HCT116 (cell line): ENCODE measurements around the gene PRKN. TPM values are rescaled to one million over a fixed set of nuclear protein-coding genes. Genes with fewer than 3 reads are reported as not detected.

ENCODE experiments used
- ATAC-seq: fragments of 200-7000 bp; cut with Tn5 transposase; 2 replicates; pipeline ENCODE4 v1.9.1; 2020; ENCODE audit warnings: mild to moderate bottlenecking, moderate library complexity
- BruUV-seq: library from RNA; stranded (reverse); fragments of 400-500 nt; replicated peaks from 2 replicates; lab custom pipeline; 2021; lab: Mats Ljungman, UMichigan
- CTCF ChIA-PET: fragments of 300-600 bp; sonication (Branson Sonifier 250); formaldehyde crosslinking; loops from one replicate; lab custom pipeline; 2021; ENCODE audit warnings: antibody characterized with exemption; lab: Charles Lee
- POLR2A ChIA-PET: fragments of 300-600, 350-600 bp; sonication (Branson Sonifier 250); formaldehyde crosslinking; loops from one replicate; lab custom pipeline; 2021; ENCODE audit warnings: antibody characterized with exemption; lab: Charles Lee
- RAD21 ChIA-PET, 2 experiments: fragments of 300-600 bp; sonication (Branson Sonifier 250); formaldehyde crosslinking; loops; one replicate each; lab custom pipeline; 2023; ENCODE audit warnings: low total read pairs in 2 of 2; ENCODE audit not compliant: uncharacterized antibody in 2 of 2, unreplicated experiment in 2 of 2, low non-redundant PET in 1 of 2; lab: Charles Lee
- DNase-seq: peaks from one replicate; pipeline ENCODE4 v3.0.0-alpha.2; 2010; ENCODE audit warnings: low read depth, low spot score
- H2AFZ ChIP-seq: fragments of 200-600 bp; shearing (Covaris generic), sonication (generic); 2 replicates; pipeline ENCODE4 v1.6.1; 2017; ENCODE audit warnings: low read depth, mixed run types, mixed read lengths, antibody characterized with exemption, low read length; ENCODE audit not compliant: poor library complexity, severe bottlenecking
- H3K27ac ChIP-seq: 2 replicates; pipeline ENCODE4 v1.5.1; 2012; ENCODE audit warnings: low read depth, low read length
- H3K27me3 ChIP-seq: fragments of 200-600 bp; sonication (generic); 2 replicates; pipeline ENCODE4 v1.6.1; 2016; ENCODE audit warnings: mixed run types, low read length, mixed read lengths; ENCODE audit not compliant: insufficient read depth
- H3K36me3 ChIP-seq, 2 experiments: fragments of 200-500 bp in 1 of 2; fragments of 200-600 bp in 1 of 2; sonication (Bioruptor generic) in 1 of 2; sonication (generic) in 1 of 2; 2 replicates each; pipeline versions ENCODE4 v1.5.1 to v1.6.1; 2014 to 2016; ENCODE audit warnings: low read length in 2 of 2, inconsistent platforms in 1 of 2, mixed read lengths in 1 of 2, mixed run types in 1 of 2; ENCODE audit not compliant: insufficient read depth in 2 of 2, control insufficient read depth in 1 of 2
- H3K4me1 ChIP-seq, 2 experiments: fragments of 200-600 bp in 1 of 2; sonication (generic) in 1 of 2; 2 replicates each; pipeline versions ENCODE4 v1.5.1 to v1.6.1; 2012 to 2017; ENCODE audit warnings: low read length in 2 of 2, inconsistent platforms in 1 of 2, mild to moderate bottlenecking in 1 of 2, mixed read lengths in 1 of 2, mixed run types in 1 of 2, moderate library complexity in 1 of 2; ENCODE audit not compliant: insufficient read depth in 2 of 2, control insufficient read depth in 1 of 2
- H3K4me2 ChIP-seq: fragments of 200-600 bp; sonication (generic); 2 replicates; pipeline ENCODE4 v1.6.1; 2017; ENCODE audit warnings: mixed run types, low read length, mixed read lengths
- H3K4me3 ChIP-seq, 2 experiments: fragments of 200-600 bp in 1 of 2; sonication (generic) in 1 of 2; replicated peaks in 1 of 2; 2 replicates each; pipeline ENCODE4 v1.5.1; 2011 to 2016; ENCODE audit warnings: low read length in 2 of 2, control low read depth in 1 of 2, low read depth in 1 of 2, mild to moderate bottlenecking in 1 of 2, mixed read lengths in 1 of 2, mixed run types in 1 of 2
- H3K79me2 ChIP-seq: fragments of 200-600 bp; sonication (generic); 2 replicates; pipeline ENCODE4 v1.6.1; 2017; ENCODE audit warnings: mild to moderate bottlenecking, mixed run types, low read length, moderate library complexity, mixed read lengths; ENCODE audit not compliant: insufficient read depth
- H3K9ac ChIP-seq: fragments of 200-600 bp; sonication (generic); 2 replicates; pipeline ENCODE4 v1.6.1; 2016; ENCODE audit warnings: low read length, mixed read lengths
- H3K9me2 ChIP-seq: fragments of 200-600 bp; sonication (generic), shearing (Covaris generic); 2 replicates; pipeline ENCODE4 v1.6.1; 2017; ENCODE audit warnings: mixed run types, mild to moderate bottlenecking, moderate library complexity; ENCODE audit not compliant: insufficient read depth
- H3K9me3 ChIP-seq, 2 experiments: fragments of 200-500 bp in 1 of 2; fragments of 200-600 bp in 1 of 2; sonication (Bioruptor generic) in 1 of 2; sonication (generic) in 1 of 2; 2 replicates each; pipeline ENCODE4 v1.6.1; 2014 to 2017; ENCODE audit warnings: low read length in 2 of 2, mixed read lengths in 2 of 2, inconsistent platforms in 1 of 2, low read depth in 1 of 2, mild to moderate bottlenecking in 1 of 2, mixed run types in 1 of 2, moderate library complexity in 1 of 2; ENCODE audit not compliant: control insufficient read depth in 1 of 2, insufficient read depth in 1 of 2
- H4K20me1 ChIP-seq: fragments of 200-600 bp; sonication (generic), shearing (Covaris generic); 2 replicates; pipeline ENCODE4 v1.6.1; 2017; ENCODE audit warnings: mixed run types, mild to moderate bottlenecking, moderate library complexity; ENCODE audit not compliant: insufficient read depth
- ATF3 ChIP-seq: IDR thresholded peaks from 2 replicates; pipeline ENCODE4 v1.6.1; 2012
- CBX3 ChIP-seq: IDR thresholded peaks from 2 replicates; pipeline ENCODE4 v1.6.1; 2012; ENCODE audit warnings: low read depth
- CEBPB ChIP-seq: IDR thresholded peaks from 2 replicates; pipeline ENCODE4 v1.6.1; 2012; ENCODE audit warnings: low read depth
- CTCF ChIP-seq, 3 experiments: fragments of 200-600 bp in 1 of 3; sonication (generic) in 1 of 3; IDR thresholded peaks in 2 of 3; conservative IDR thresholded peaks in 1 of 3; 2 replicates each; pipeline ENCODE4 v1.5.1; 2012 to 2017; ENCODE audit warnings: low read depth in 2 of 3, low read length in 2 of 3, antibody characterized with exemption in 1 of 3, borderline replicate concordance in 1 of 3, control low read depth in 1 of 3, mild to moderate bottlenecking in 1 of 3, mixed read lengths in 1 of 3, mixed run types in 1 of 3, moderate library complexity in 1 of 3; ENCODE audit not compliant: insufficient read depth in 1 of 3
- ELF1 ChIP-seq: IDR thresholded peaks from 2 replicates; pipeline ENCODE4 v1.6.1; 2012; ENCODE audit warnings: low read depth, borderline replicate concordance
- EZH2 ChIP-seq: fragments of 200-600 bp; sonication (generic); IDR thresholded peaks from 2 replicates; pipeline ENCODE4 v1.6.1; 2017; ENCODE audit warnings: antibody characterized with exemption, mixed run types
- EZH2phosphoT487 ChIP-seq: fragments of 200-600 bp; IDR thresholded peaks from 2 replicates; pipeline ENCODE4 v1.6.1; 2018; ENCODE audit warnings: antibody characterized with exemption, borderline replicate concordance
- FOSL1 ChIP-seq: IDR thresholded peaks from 2 replicates; pipeline ENCODE4 v1.6.1; 2012; ENCODE audit warnings: low read depth
- JUND ChIP-seq: IDR thresholded peaks from 2 replicates; pipeline ENCODE4 v1.6.1; 2012
- POLR2A ChIP-seq: IDR thresholded peaks from 2 replicates; pipeline ENCODE4 v1.7.0; 2011; ENCODE audit warnings: borderline replicate concordance; ENCODE audit not compliant: insufficient read depth, insufficient read length; ENCODE audit errors: extremely low read depth
- RAD21 ChIP-seq: IDR thresholded peaks from 2 replicates; pipeline ENCODE4 v1.6.1; 2012; ENCODE audit warnings: low read depth, mild to moderate bottlenecking
- REST ChIP-seq: IDR thresholded peaks from 2 replicates; pipeline ENCODE4 v1.6.1; 2012; ENCODE audit warnings: low read depth
- SIN3A ChIP-seq: IDR thresholded peaks from 2 replicates; pipeline ENCODE4 v1.6.1; 2012; ENCODE audit warnings: low read depth
- SP1 ChIP-seq: IDR thresholded peaks from 2 replicates; pipeline ENCODE4 v1.6.1; 2012; ENCODE audit warnings: low read depth
- SRF ChIP-seq: IDR thresholded peaks from 2 replicates; pipeline ENCODE4 v1.6.1; 2012; ENCODE audit warnings: low read depth
- TCF7L2 ChIP-seq: IDR thresholded peaks from 2 replicates; pipeline ENCODE4 v1.7.0; 2011; ENCODE audit warnings: borderline replicate concordance, inconsistent platforms; ENCODE audit not compliant: insufficient read depth, insufficient read length; ENCODE audit errors: extremely low read depth
- ZBTB33 ChIP-seq: IDR thresholded peaks from 2 replicates; pipeline ENCODE4 v1.6.1; 2011; ENCODE audit warnings: mild to moderate bottlenecking, low read length, moderate library complexity; ENCODE audit not compliant: insufficient replicate concordance; ENCODE audit errors: extremely low read depth
- ZNF274 ChIP-seq: fragments of 200-500 bp; sonication (Bioruptor generic); IDR thresholded peaks from 2 replicates; pipeline ENCODE4 v1.6.1; 2014; ENCODE audit warnings: mild to moderate bottlenecking, low read depth, low read length, inconsistent platforms
- intact Hi-C: fragments of 100-400 bp; cut with micrococcal nuclease; formaldehyde crosslinking; loops from 2 replicates; pipeline ENCODE4 v1.10.0; 2022
- total RNA-seq: library from RNA; stranded (reverse); gene quantifications from one replicate; pipeline ENCODE4 v1.2.1, GENCODE V29; 2021; ENCODE audit not compliant: unreplicated experiment
- TF ChIP-seq, protein P1 (sequence below): IDR thresholded peaks from 2 replicates; pipeline ENCODE4 v1.6.1; 2012

The PRKN gene
- total RNA-seq, 1 experiment from 2014 or later, result 2.6 TPM

GRCh38 chr6:161850562-161850961, 877.0 kb downstream of the PRKN start:
- Histone ChIP-seq H3K4me2 (no peak overlapping the region), H3K27ac (no peak overlapping the region), H3K4me1 (no peaks in the 10 kb centered on the region), H2AFZ (no peak overlapping the region), H3K9me3 (no peaks in the 10 kb centered on the region), H3K9ac (no peak overlapping the region), H3K9me2 (no peaks in the 10 kb centered on the region), H3K79me2 (no peaks in the 10 kb centered on the region), H3K4me3 (no peak overlapping the region), H3K36me3 (no peaks in the 10 kb centered on the region), H4K20me1 (no peaks in the 10 kb centered on the region), H3K27me3 (no peaks in the 10 kb centered on the region)
- DNase-seq, result no peak
- ChIA-PET RAD21 (no interaction called here), CTCF (no interaction called here), POLR2A (no interaction called here)
- TF ChIP-seq CTCF (IDR thresholded peaks at IDR 0.05 in 2 of 3, conservative IDR thresholded peaks at IDR 0.05 in 1 of 3; ENCODE audit: borderline replicate concordance in 1 of 3, insufficient read depth in 1 of 3, low read depth in 2 of 3, low read length in 2 of 3), result no peak
- no peak for TF ChIP-seq TCF7L2
- TF ChIP-seq REST, result no peak
- TF ChIP-seq EZH2phosphoT487, result no peak
- TF ChIP-seq, protein P1, sequence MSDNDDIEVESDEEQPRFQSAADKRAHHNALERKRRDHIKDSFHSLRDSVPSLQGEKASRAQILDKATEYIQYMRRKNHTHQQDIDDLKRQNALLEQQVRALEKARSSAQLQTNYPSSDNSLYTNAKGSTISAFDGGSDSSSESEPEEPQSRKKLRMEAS, result no peak
- no peak for TF ChIP-seq JUND
- no peak for TF ChIP-seq CBX3
- no peak for TF ChIP-seq ATF3
- TF ChIP-seq ELF1, result no peak
- no peak for TF ChIP-seq FOSL1
- no peak for TF ChIP-seq POLR2A
- no peak for TF ChIP-seq EZH2
- TF ChIP-seq RAD21, result no peak
- no peak for TF ChIP-seq ZBTB33
- no peak for TF ChIP-seq ZNF274
- no peak for TF ChIP-seq SIN3A
- TF ChIP-seq SRF, result no peak
- no peak for TF ChIP-seq SP1
- TF ChIP-seq CEBPB, result no peak
- no TSS peak for BruUV-seq
- intact Hi-C loops, result no loop called here
- ATAC-seq, result no peak
